HG03565 (cell line): ENCODE data around the gene C10orf67.
A peak's percentile ranks its signal among the peaks of the same experiment; 100 is the strongest.

Source experiments
- ATAC-seq: cut with Tn5 transposase; IDR thresholded peaks from one replicate; pipeline ENCODE4 v1.9.1; 2021; ENCODE audit warnings: mild to moderate bottlenecking, moderate library complexity; ENCODE audit not compliant: unreplicated experiment

Gene C10orf67

GRCh38 chr10:23174074-23174976 lies 170.3 kb downstream of the C10orf67 start:
- ATAC-seq: no peak

- ATAC-seq: no peak
Measured at GRCh38 chr10:23173214-23174073, 171.2 kb downstream of the C10orf67 start.

DNA sequence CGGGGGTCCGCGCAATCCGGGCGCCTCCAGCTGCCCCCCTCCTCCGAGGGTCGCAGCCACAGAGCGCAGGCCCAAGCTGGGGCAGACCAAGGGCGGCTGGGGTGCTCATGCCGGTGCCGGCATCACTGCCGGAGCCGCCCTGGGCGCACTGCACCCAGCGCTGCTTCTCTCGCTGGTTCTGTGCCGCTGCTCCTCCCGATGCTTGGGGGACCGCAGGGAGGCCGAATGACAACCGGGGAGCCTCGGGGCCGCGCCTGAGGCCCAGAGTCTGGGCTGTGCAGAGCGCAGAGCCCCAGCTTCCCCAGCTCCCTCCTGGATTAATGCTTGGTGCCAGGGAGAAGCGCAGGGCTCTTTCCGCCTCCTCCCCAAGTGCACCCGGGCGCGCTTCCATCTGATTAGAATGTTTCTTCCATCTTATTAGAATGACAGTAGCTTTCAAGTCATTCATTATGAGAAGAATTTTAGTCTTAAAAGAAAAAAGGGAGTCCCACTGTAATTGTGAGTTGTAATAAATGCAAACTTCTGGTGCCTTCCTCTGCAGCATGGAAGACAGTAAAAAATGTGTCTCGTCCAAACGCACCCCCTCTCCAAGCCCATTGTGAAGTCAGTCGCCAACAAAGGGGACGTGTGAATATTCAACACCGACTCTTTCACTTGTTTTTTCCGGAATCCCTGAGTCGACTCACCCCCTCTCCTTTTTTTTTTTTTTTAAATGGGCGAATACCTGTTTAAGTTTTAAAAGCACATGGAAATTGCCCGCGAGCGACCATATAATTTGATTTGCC lies 172.0 kb downstream of the C10orf67 start:
- no peak for ATAC-seq

- no peak for ATAC-seq
Measured at GRCh38 chr10:23171232-23171876, 173.2 kb downstream of the C10orf67 start.

DNA sequence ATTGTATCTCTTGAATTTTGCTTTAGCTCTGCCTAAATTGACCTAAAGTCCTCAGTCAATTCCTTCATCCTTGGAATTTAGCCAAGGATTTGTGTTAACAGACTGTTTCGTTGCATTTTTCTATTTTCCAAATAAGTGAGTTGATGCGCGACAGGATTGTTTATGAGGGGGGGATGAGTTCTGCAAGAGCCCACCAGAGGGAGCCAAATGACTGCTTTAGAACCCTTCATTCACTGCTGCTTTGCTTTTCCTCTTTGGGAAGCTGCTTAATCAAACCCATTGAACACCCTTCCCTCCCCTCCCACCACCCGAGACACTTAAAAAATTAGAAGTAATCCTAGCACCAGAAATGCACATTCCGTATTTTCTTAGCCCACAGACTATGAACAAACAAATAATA lies 186.2 kb downstream of the C10orf67 start:
- ATAC-seq: peak; percentile 37

- ATAC-seq: no peak
Measured at GRCh38 chr10:23157691-23158369, 186.8 kb downstream of the C10orf67 start.

DNA sequence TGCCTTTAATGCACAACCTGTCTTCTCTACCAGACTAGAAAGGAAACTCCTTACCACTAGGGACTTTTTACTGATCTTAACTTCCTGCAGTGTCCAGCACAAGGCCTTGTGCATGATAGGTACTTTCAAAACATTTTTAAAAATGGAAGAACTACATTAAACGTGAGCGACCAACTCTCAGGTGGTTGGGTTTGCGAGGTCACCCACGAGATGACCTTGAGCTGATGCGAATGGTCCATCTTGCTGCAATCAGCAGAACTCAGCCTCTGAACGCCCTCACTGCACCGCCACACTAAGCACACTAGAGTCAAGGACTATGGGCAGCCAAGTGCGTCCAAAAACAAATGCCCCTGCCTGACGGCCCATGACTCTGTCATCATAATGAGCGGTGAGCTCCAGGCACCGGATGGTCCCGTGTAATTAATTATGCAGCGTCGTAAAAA lies 187.3 kb downstream of the C10orf67 start:
- ATAC-seq: peak; percentile 70

GRCh38 chr10:23156447-23157150 lies 188.0 kb downstream of the C10orf67 start:
- ATAC-seq: no peak

DNA sequence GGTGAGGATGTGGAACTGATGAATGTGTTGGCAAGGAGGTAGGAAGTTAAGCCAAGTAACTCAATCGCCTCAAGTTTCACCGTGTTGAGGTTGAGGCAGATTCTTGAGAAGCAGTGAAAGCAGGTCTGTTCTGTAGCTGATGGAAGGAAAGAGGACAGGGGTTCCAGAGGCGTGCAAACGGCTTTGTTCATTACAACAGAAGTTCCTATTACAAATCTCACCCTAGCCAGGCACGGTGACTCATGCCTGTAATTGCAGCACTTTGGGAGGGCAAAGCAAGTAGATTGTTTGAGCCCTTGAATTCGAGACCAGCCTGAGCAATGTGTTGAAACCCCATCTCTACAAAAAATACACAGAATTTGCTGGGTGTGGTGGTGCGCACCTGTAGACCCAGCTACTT lies 189.4 kb downstream of the C10orf67 start:
- no peak for ATAC-seq
